Measurements from ENCODE around the gene ABCA4.

GRCh38 chr1:94081566-94082344, 39.2 kb downstream of the ABCA4 start:
- TF ChIP-seq, protein P1, sequence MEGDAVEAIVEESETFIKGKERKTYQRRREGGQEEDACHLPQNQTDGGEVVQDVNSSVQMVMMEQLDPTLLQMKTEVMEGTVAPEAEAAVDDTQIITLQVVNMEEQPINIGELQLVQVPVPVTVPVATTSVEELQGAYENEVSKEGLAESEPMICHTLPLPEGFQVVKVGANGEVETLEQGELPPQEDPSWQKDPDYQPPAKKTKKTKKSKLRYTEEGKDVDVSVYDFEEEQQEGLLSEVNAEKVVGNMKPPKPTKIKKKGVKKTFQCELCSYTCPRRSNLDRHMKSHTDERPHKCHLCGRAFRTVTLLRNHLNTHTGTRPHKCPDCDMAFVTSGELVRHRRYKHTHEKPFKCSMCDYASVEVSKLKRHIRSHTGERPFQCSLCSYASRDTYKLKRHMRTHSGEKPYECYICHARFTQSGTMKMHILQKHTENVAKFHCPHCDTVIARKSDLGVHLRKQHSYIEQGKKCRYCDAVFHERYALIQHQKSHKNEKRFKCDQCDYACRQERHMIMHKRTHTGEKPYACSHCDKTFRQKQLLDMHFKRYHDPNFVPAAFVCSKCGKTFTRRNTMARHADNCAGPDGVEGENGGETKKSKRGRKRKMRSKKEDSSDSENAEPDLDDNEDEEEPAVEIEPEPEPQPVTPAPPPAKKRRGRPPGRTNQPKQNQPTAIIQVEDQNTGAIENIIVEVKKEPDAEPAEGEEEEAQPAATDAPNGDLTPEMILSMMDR (IDR thresholded peaks at IDR 0.05; ENCODE audit: poor library complexity), result no peak
- TF ChIP-seq EZH2 (IDR thresholded peaks at IDR 0.05; ENCODE audit: borderline replicate concordance), result no peak
